ENCODE data around the gene ERF.

- no peak for TF ChIP-seq CTCF (conservative IDR thresholded peaks at IDR 0.05)
- TF ChIP-seq EZH2 (IDR thresholded peaks at IDR 0.05; ENCODE audit: low read depth): no peak
These were observed 38.6 kb upstream of the ERF start for GRCh38 chr19:42293540-42293939.

Measured in PC-9 (cell line).